ENCODE results near the gene HAUS6.

DNA sequence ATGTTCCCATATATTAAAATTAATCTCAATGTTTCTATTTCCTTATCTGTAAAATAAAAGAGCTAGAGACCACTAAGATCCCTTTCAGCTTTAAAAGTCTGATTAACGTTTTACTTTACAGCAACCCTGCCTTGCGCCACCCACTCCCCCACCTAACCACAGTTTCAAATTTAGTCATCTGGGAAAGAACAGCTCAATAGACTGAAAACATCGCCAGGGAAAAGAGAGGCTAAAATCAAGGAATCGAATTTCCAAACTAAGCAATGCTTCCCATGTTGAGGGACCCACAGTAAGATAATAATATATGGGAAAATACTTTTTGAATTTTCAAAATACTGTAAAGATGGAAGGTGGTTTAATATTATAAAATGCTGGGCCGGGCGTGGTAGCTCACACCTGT is 76.3 kb downstream of the HAUS6 start:
- TF ChIP-seq, protein P1, sequence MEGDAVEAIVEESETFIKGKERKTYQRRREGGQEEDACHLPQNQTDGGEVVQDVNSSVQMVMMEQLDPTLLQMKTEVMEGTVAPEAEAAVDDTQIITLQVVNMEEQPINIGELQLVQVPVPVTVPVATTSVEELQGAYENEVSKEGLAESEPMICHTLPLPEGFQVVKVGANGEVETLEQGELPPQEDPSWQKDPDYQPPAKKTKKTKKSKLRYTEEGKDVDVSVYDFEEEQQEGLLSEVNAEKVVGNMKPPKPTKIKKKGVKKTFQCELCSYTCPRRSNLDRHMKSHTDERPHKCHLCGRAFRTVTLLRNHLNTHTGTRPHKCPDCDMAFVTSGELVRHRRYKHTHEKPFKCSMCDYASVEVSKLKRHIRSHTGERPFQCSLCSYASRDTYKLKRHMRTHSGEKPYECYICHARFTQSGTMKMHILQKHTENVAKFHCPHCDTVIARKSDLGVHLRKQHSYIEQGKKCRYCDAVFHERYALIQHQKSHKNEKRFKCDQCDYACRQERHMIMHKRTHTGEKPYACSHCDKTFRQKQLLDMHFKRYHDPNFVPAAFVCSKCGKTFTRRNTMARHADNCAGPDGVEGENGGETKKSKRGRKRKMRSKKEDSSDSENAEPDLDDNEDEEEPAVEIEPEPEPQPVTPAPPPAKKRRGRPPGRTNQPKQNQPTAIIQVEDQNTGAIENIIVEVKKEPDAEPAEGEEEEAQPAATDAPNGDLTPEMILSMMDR (IDR thresholded peaks at IDR 0.05; ENCODE audit: low read length): no peak
- TF ChIP-seq EZH2 (optimal IDR thresholded peaks at IDR 0.05; ENCODE audit: low read depth, low read length) (no peak), EZH2phosphoT487 (IDR thresholded peaks at IDR 0.05; ENCODE audit: low read length) (no peak)
